H9 (cell line): ENCODE measurements around the gene TAF1A. TPM values are rescaled to one million over a fixed set of nuclear protein-coding genes. Genes with fewer than 3 reads are reported as not detected.
"Not testable (repeated sequence)": the region's sequence is repeated elsewhere in the genome, so short reads cannot be mapped to it uniquely, and the experiment has no call there.

ENCODE experiments used
- DNase-seq: peaks from one replicate; pipeline ENCODE4 v3.0.0-alpha.2; 2017
- H2AFZ ChIP-seq: one replicate; pipeline ENCODE4 v1.6.1; 2013; ENCODE audit warnings: mild to moderate bottlenecking, low read length, control low read depth, moderate library complexity
- H2AK5ac ChIP-seq: 2 replicates; pipeline ENCODE4 v1.6.1; 2013; ENCODE audit warnings: low read length, control low read depth, mixed read lengths; ENCODE audit not compliant: insufficient read length
- H2BK120ac ChIP-seq: one replicate; pipeline ENCODE4 v1.6.1; 2013; ENCODE audit warnings: low read depth, mild to moderate bottlenecking, low read length, control low read depth, inconsistent platforms; ENCODE audit not compliant: poor library complexity, severe bottlenecking
- H2BK12ac ChIP-seq: 2 replicates; pipeline ENCODE4 v1.6.1; 2013; ENCODE audit warnings: low read length, control low read depth, mixed read lengths, low read depth; ENCODE audit not compliant: insufficient read length
- H2BK15ac ChIP-seq: 2 replicates; pipeline ENCODE4 v1.6.1; 2013; ENCODE audit warnings: low read depth, low read length, control low read depth
- H2BK20ac ChIP-seq: one replicate; pipeline ENCODE4 v1.6.1; 2013; ENCODE audit warnings: low read depth, mild to moderate bottlenecking, low read length, control low read depth, inconsistent platforms; ENCODE audit not compliant: poor library complexity, severe bottlenecking
- H2BK5ac ChIP-seq: 2 replicates; pipeline ENCODE4 v1.6.1; 2013; ENCODE audit warnings: low read length, control low read depth, mixed read lengths; ENCODE audit not compliant: insufficient read length
- H3K14ac ChIP-seq: 2 replicates; pipeline ENCODE4 v1.6.1; 2013; ENCODE audit warnings: low read length, control low read depth; ENCODE audit not compliant: insufficient read depth
- H3K18ac ChIP-seq: 2 replicates; pipeline ENCODE4 v1.6.1; 2013; ENCODE audit warnings: low read depth, mild to moderate bottlenecking, mixed read lengths, low read length, control low read depth; ENCODE audit not compliant: insufficient read length
- H3K23ac ChIP-seq: 2 replicates; pipeline ENCODE4 v1.6.1; 2013; ENCODE audit warnings: low read length, control low read depth, mixed read lengths, low read depth; ENCODE audit not compliant: insufficient read length
- H3K23me2 ChIP-seq: 2 replicates; pipeline ENCODE4 v1.6.1; 2013; ENCODE audit warnings: low read depth, mild to moderate bottlenecking, mixed read lengths, low read length, control low read depth; ENCODE audit not compliant: insufficient read length, poor library complexity, severe bottlenecking
- H3K27ac ChIP-seq: 2 replicates; pipeline ENCODE4 v1.5.1; 2013; ENCODE audit warnings: low read length, control low read depth, mixed read lengths, low read depth; ENCODE audit not compliant: insufficient read length
- H3K27me3 ChIP-seq: 2 replicates; pipeline ENCODE4 v1.6.1; 2013; ENCODE audit warnings: low read length, control low read depth, inconsistent platforms; ENCODE audit not compliant: insufficient read depth
- H3K4ac ChIP-seq: 2 replicates; pipeline ENCODE4 v1.6.1; 2013; ENCODE audit warnings: low read depth, mild to moderate bottlenecking, control low read depth, inconsistent platforms, low read length, moderate library complexity
- H3K4me1 ChIP-seq: 2 replicates; pipeline ENCODE4 v1.6.1; 2013; ENCODE audit warnings: low read length, control low read depth, inconsistent platforms; ENCODE audit not compliant: insufficient read depth
- H3K4me2 ChIP-seq: 2 replicates; pipeline ENCODE4 v1.6.1; 2013; ENCODE audit warnings: low read length, control low read depth, mixed read lengths; ENCODE audit not compliant: insufficient read length, insufficient read depth
- H3K56ac ChIP-seq: 2 replicates; pipeline ENCODE4 v1.6.1; 2013; ENCODE audit warnings: low read depth, mild to moderate bottlenecking, mixed read lengths, low read length, control low read depth; ENCODE audit not compliant: insufficient read length
- H3K79me1 ChIP-seq: 2 replicates; pipeline ENCODE4 v1.6.1; 2013; ENCODE audit warnings: low read depth, mild to moderate bottlenecking, moderate library complexity, low read length, control low read depth, inconsistent platforms; ENCODE audit not compliant: insufficient read depth, poor library complexity, severe bottlenecking
- H3K79me2 ChIP-seq: 2 replicates; pipeline ENCODE4 v1.6.1; 2013; ENCODE audit warnings: low read length, control low read depth, inconsistent platforms; ENCODE audit not compliant: insufficient read depth
- H3K9ac ChIP-seq: 2 replicates; pipeline ENCODE4 v1.6.1; 2013; ENCODE audit warnings: low read length, control low read depth, mixed read lengths; ENCODE audit not compliant: insufficient read length; ENCODE audit errors: extremely low read depth
- H3K9me3 ChIP-seq: one replicate; pipeline ENCODE4 v1.6.1; 2013; ENCODE audit warnings: low read depth, low read length, inconsistent platforms; ENCODE audit not compliant: control insufficient read depth
- H3T11ph ChIP-seq: one replicate; pipeline ENCODE4 v1.6.1; 2013; ENCODE audit warnings: mild to moderate bottlenecking, low read length, control low read depth, inconsistent platforms
- H4K20me1 ChIP-seq: one replicate; pipeline ENCODE4 v1.6.1; 2013; ENCODE audit not compliant: control insufficient read depth, insufficient read length, insufficient read depth
- H4K5ac ChIP-seq: 2 replicates; pipeline ENCODE4 v1.6.1; 2013; ENCODE audit warnings: low read depth, mild to moderate bottlenecking, mixed read lengths, low read length, control low read depth; ENCODE audit not compliant: insufficient read length
- H4K8ac ChIP-seq: replicated peaks from 2 replicates; pipeline ENCODE4 v1.6.1; 2013; ENCODE audit warnings: low read length, control low read depth, mixed read lengths, low read depth; ENCODE audit not compliant: insufficient read length
- H4K91ac ChIP-seq: 2 replicates; pipeline ENCODE4 v1.6.1; 2013; ENCODE audit warnings: low read depth, mild to moderate bottlenecking, moderate library complexity, mixed read lengths, low read length, control low read depth; ENCODE audit not compliant: insufficient read length
- H3K27ac Mint-ChIP-seq, 3 experiments: 2 replicates in 2 of 3; 3 replicates in 1 of 3; pipeline ENCODE4 v1.8.0; 2020 to 2021; ENCODE audit warnings: mixed read lengths in 3 of 3, mild to moderate bottlenecking in 1 of 3, moderate library complexity in 1 of 3
- H3K27me3 Mint-ChIP-seq: 2 replicates; pipeline ENCODE4 v1.8.0; 2021; ENCODE audit warnings: low read depth, mild to moderate bottlenecking, moderate library complexity, mixed read lengths
- H3K36me3 Mint-ChIP-seq, 3 experiments: 2 replicates in 2 of 3; 3 replicates in 1 of 3; pipeline ENCODE4 v1.8.0; 2020 to 2021; ENCODE audit warnings: low read depth in 3 of 3, mixed read lengths in 3 of 3; ENCODE audit not compliant: insufficient read depth in 1 of 3
- H3K4me1 Mint-ChIP-seq, 2 experiments: 2 replicates each; pipeline ENCODE4 v1.8.0; 2020; ENCODE audit warnings: mixed read lengths in 2 of 2
- H3K4me3 Mint-ChIP-seq, 2 experiments: 2 replicates in 1 of 2; 3 replicates in 1 of 2; pipeline ENCODE4 v1.8.0; 2020 to 2021; ENCODE audit warnings: mild to moderate bottlenecking in 2 of 2, mixed read lengths in 2 of 2, moderate library complexity in 1 of 2
- H3K9me3 Mint-ChIP-seq, 2 experiments: 2 replicates in 1 of 2; 3 replicates in 1 of 2; pipeline ENCODE4 v1.8.0; 2020; ENCODE audit warnings: mild to moderate bottlenecking in 2 of 2, mixed read lengths in 2 of 2, moderate library complexity in 1 of 2
- CTCF ChIP-seq: fragments of 200-600 bp; sonication (generic); conservative IDR thresholded peaks from 3 replicates; pipeline ENCODE4 v1.8.0; 2021; ENCODE audit warnings: antibody characterized with exemption, mild to moderate bottlenecking
- WGBS: extraction: QIAGEN DNeasy Blood & Tissue Kit; methylation state at CpG from one replicate; pipeline ENCODE4 v1.1.7; 2013; ENCODE audit warnings: missing lambda C conversion rate, low lambda C conversion rate, mixed read lengths; ENCODE audit not compliant: insufficient read length; ENCODE audit errors: extremely low coverage; 5-methylcytosine and 5-hydroxymethylcytosine counted together
- total RNA-seq: library from RNA; stranded (reverse); gene quantifications from 2 replicates; pipeline ENCODE4 v1.2.1, GENCODE V29; 2021

TAF1A gene
- total RNA-seq, 1 experiment from 2014 or later: 14.8 TPM

- DNase-seq: no peak
- no peak overlapping the region for H2BK5ac ChIP-seq
- no peak overlapping the region for H3K18ac ChIP-seq
- H3K9me3 ChIP-seq: no peaks in the 10 kb centered on the region
- no peaks in the 10 kb centered on the region for H3K79me1 ChIP-seq
- H2BK20ac ChIP-seq: no peak overlapping the region
- no peak overlapping the region for H4K8ac ChIP-seq
- Mint-ChIP-seq H3K27me3 (peaks cover 44% of the 10 kb centered on the region), H3K4me3 (no peak overlapping the region), H3K27ac (no peak overlapping the region), H3K4me1 (no peaks in the 10 kb centered on the region), H3K36me3 (peaks cover 0 to 5% (median 0%) of the 10 kb centered on the region in 3 experiments; a peak in 1 of 7 replicates), H3K9me3 (peaks cover 10 to 11% of the 10 kb centered on the region in 2 experiments)
- no peak overlapping the region for H3K4ac ChIP-seq
- no peak overlapping the region for H2BK12ac ChIP-seq
- no peaks in the 10 kb centered on the region for H3K79me2 ChIP-seq
- H3K14ac ChIP-seq: no peak overlapping the region
- no peak overlapping the region for H2BK15ac ChIP-seq
- H3K27ac ChIP-seq: no peak overlapping the region
- H3T11ph ChIP-seq: no peak overlapping the region
- H3K56ac ChIP-seq: no peak overlapping the region
- no CpG with 5 or more reads among the region's 2 CpGs for WGBS
- TF ChIP-seq CTCF: no peak
- H2AK5ac ChIP-seq: no peak overlapping the region
- no peak overlapping the region for H3K9ac ChIP-seq
- no peaks in the 10 kb centered on the region for H3K23me2 ChIP-seq
- no peaks in the 10 kb centered on the region for H3K27me3 ChIP-seq
- no peak overlapping the region for H2BK120ac ChIP-seq
- H2AFZ ChIP-seq: no peak overlapping the region
- H3K4me1 ChIP-seq: no peaks in the 10 kb centered on the region
- H3K4me2 ChIP-seq: no peak overlapping the region
- no peak overlapping the region for H4K5ac ChIP-seq
- H3K23ac ChIP-seq: no peak overlapping the region
- H4K20me1 ChIP-seq: no peaks in the 10 kb centered on the region
- no peak overlapping the region for H4K91ac ChIP-seq
These were observed 21.0 kb upstream of the TAF1A start for GRCh38 chr1:222610728-222611127.

- not testable (repeated sequence) for DNase-seq, H2AFZ ChIP-seq, H4K5ac ChIP-seq, H3K4me2 ChIP-seq, H3K23me2 ChIP-seq, H4K8ac ChIP-seq, H3K4me1 ChIP-seq, H3K9ac ChIP-seq, H2BK20ac ChIP-seq, H3K9me3 ChIP-seq, H4K91ac ChIP-seq, H3K27ac Mint-ChIP-seq, H3K4me3 Mint-ChIP-seq, H3K56ac ChIP-seq, H3K4me1 Mint-ChIP-seq, H3K79me1 ChIP-seq, H2BK12ac ChIP-seq, H3K23ac ChIP-seq, H2BK5ac ChIP-seq, H3K36me3 Mint-ChIP-seq, H2BK120ac ChIP-seq, H3T11ph ChIP-seq, H4K20me1 ChIP-seq, H3K79me2 ChIP-seq, H3K18ac ChIP-seq, H3K27me3 ChIP-seq, H3K27ac ChIP-seq, H3K4ac ChIP-seq, H2AK5ac ChIP-seq, H2BK15ac ChIP-seq, H3K14ac ChIP-seq
- H3K9me3 Mint-ChIP-seq: peaks cover 10 to 11% of the 10 kb centered on the region in 2 experiments
- H3K27me3 Mint-ChIP-seq: peaks cover 34% of the 10 kb centered on the region
- WGBS: no CpG with 5 or more reads among the region's 1 CpG
These were observed 19.4 kb upstream of the TAF1A start for GRCh38 chr1:222609111-222609510.
